H1 (cell line): ENCODE results near the gene PCDHA1. TPM values are rescaled to one million over a fixed set of nuclear protein-coding genes. Genes with fewer than 3 reads are reported as not detected.
A peak's percentile ranks its signal among the peaks of the same experiment; 100 is the strongest.

Experiments used
- ATF3 ChIP-seq: IDR thresholded peaks from 2 replicates; pipeline ENCODE4 v1.6.1; 2011; ENCODE audit warnings: low read depth, mild to moderate bottlenecking, low read length; ENCODE audit not compliant: insufficient read depth
- BRCA1 ChIP-seq: IDR thresholded peaks from 2 replicates; pipeline ENCODE4 v1.6.1; 2012; ENCODE audit warnings: low read depth, low read length, improper control_type of control experiment
- CHD2 ChIP-seq: IDR thresholded peaks from 2 replicates; pipeline ENCODE4 v1.6.1; 2012; ENCODE audit warnings: low read length, improper control_type of control experiment
- CREB1 ChIP-seq: IDR thresholded peaks from 2 replicates; pipeline ENCODE4 v1.6.1; 2012; ENCODE audit warnings: inconsistent platforms
- EGR1 ChIP-seq: IDR thresholded peaks from 2 replicates; pipeline ENCODE4 v1.6.1; 2011; ENCODE audit warnings: low read depth, low read length, borderline replicate concordance
- EZH2 ChIP-seq: fragments of 200-600 bp; sonication (generic); IDR thresholded peaks from 2 replicates; pipeline ENCODE4 v1.7.1; 2012; ENCODE audit warnings: low read depth, mild to moderate bottlenecking, moderate library complexity, low read length, inconsistent platforms; ENCODE audit not compliant: severe bottlenecking
- JUND ChIP-seq: IDR thresholded peaks from 2 replicates; pipeline ENCODE4 v1.6.1; 2011; ENCODE audit warnings: mild to moderate bottlenecking, improper control_type of control experiment, low read length
- KDM4A ChIP-seq: IDR thresholded peaks from one replicate; pipeline ENCODE4 v1.7.1; 2012; ENCODE audit warnings: low read depth, mild to moderate bottlenecking, moderate library complexity, low read length, inconsistent platforms; ENCODE audit not compliant: severe bottlenecking
- NANOG ChIP-seq: IDR thresholded peaks from 2 replicates; pipeline ENCODE4 v1.6.1; 2011; ENCODE audit warnings: low read length, low read depth, mild to moderate bottlenecking, inconsistent platforms; ENCODE audit not compliant: insufficient read depth, poor library complexity, severe bottlenecking
- NRF1 ChIP-seq: IDR thresholded peaks from 2 replicates; pipeline ENCODE4 v1.6.1; 2011; ENCODE audit warnings: mild to moderate bottlenecking, low read depth, low read length, improper control_type of control experiment
- POU5F1 ChIP-seq: IDR thresholded peaks from 2 replicates; pipeline ENCODE4 v1.6.1; 2011; ENCODE audit warnings: low read depth, mild to moderate bottlenecking, low read length, moderate library complexity
- RNF2 ChIP-seq: fragments of 200-900, 300-1000 bp; sonication (generic); IDR thresholded peaks from 2 replicates; pipeline ENCODE4 v1.7.1; 2016; ENCODE audit warnings: borderline replicate concordance, low read depth, mild to moderate bottlenecking, antibody characterized with exemption, low read length; ENCODE audit not compliant: poor library complexity, severe bottlenecking; ENCODE audit errors: missing control alignments
- RXRA ChIP-seq: IDR thresholded peaks from 2 replicates; pipeline ENCODE4 v1.6.1; 2011; ENCODE audit warnings: low read depth, mild to moderate bottlenecking, low read length, moderate library complexity; ENCODE audit not compliant: insufficient read depth
- SAP30 ChIP-seq: fragments of 300-600 bp; sonication (generic); IDR thresholded peaks from 2 replicates; pipeline ENCODE4 v1.7.1; 2012; ENCODE audit warnings: low read length, moderate library complexity, mild to moderate bottlenecking, inconsistent platforms; ENCODE audit not compliant: insufficient read depth, insufficient replicate concordance
- SIN3A ChIP-seq, 2 experiments: IDR thresholded peaks in 1 of 2; conservative IDR thresholded peaks in 1 of 2; 2 replicates each; pipeline ENCODE4 v1.6.1; 2011 to 2012; ENCODE audit warnings: low read length in 2 of 2, improper control_type of control experiment in 1 of 2, low read depth in 1 of 2, mild to moderate bottlenecking in 1 of 2
- SIX5 ChIP-seq: IDR thresholded peaks from 2 replicates; pipeline ENCODE4 v1.6.1; 2011; ENCODE audit warnings: mild to moderate bottlenecking, low read depth, low read length
- SRF ChIP-seq: IDR thresholded peaks from 2 replicates; pipeline ENCODE4 v1.6.1; 2011; ENCODE audit warnings: mild to moderate bottlenecking, low read depth, low read length, moderate library complexity
- TAF7 ChIP-seq: optimal IDR thresholded peaks from 2 replicates; pipeline ENCODE3; 2011; ENCODE audit warnings: low read depth, mild to moderate bottlenecking, inconsistent platforms, low read length, moderate library complexity, borderline replicate concordance
- polyA plus RNA-seq, 7 experiments: library from polyadenylated mRNA; depleted of rRNA in 3 of 7; stranded (reverse) in 5 of 7; unstranded in 2 of 7; fragments of >200 nt in 5 of 7; fragments of 200-250 nt in 2 of 7; gene quantifications; 1 replicate in 5 of 7; 2 replicates in 1 of 7; 4 replicates in 1 of 7; pipeline versions ENCODE4 v1.2.1 to v1.2.3, GENCODE V29; 2011 to 2013; ENCODE audit warnings: missing spikeins in 2 of 7, mixed read lengths in 2 of 7
- total RNA-seq: library from RNA; stranded (reverse); fragmentation: NEBNext Ultra II Directional; extraction: Animal tissue kit (Norgen Biotek cat#: 25700); gene quantifications from 2 replicates; pipeline ENCODE4 v1.2.1, GENCODE V29; 2021
- TF ChIP-seq, protein P1 (sequence below): IDR thresholded peaks from 2 replicates; pipeline ENCODE4 v1.6.1; 2012; ENCODE audit warnings: low read length, inconsistent platforms

Gene PCDHA1
- total and polyA plus RNA-seq, 2 of the 8 experiments (the other 6 are each of a cell fraction or from before 2014, with no cell fraction given) = 0.23 to 0.50 TPM

DNA sequence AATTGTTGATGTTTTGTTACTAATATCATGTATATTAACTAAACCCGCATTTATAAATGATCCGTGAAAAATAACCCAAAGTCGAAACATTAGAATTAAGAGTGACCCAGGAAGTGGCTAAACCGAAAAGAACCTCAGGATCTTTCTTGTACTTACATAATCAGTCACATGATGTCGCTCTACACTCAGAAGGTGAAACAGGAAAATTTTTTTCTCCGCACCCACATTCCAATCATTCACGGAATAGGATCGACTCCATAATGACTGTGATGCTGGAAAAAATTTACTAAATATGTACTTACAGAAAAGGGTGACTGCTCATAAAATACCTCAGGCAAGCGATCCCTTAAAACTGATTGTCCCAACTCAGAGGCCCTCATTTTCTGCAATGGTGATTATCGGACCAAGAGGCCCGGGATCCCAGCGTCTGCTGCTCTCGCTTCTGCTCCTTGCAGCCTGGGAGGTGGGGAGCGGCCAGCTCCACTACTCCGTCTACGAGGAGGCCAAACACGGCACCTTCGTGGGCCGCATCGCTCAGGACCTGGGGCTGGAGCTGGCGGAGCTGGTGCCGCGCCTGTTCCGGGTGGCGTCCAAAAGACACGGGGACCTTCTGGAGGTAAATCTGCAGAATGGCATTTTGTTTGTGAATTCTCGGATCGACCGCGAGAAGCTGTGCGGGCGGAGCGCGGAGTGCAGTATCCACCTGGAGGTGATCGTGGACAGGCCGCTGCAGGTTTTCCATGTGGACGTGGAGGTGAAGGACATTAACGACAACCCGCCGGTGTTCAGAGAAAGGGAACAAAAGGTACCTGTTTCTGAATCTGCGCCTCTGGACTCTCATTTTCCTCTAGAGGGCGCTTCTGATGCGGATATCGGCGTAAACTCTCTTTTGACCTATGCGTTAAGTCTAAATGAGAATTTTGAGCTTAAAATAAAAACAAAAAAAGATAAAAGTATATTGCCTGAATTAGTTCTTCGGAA, 89.4 kb downstream of the PCDHA1 start, which contains the start of gene PCDHA12 (continued):
- peak in 1 of 2 experiments; percentile 40; a peak in 1 of 4 replicates for TF ChIP-seq SIN3A (conservative IDR thresholded peaks at IDR 0.05 in 1 of 2, IDR thresholded peaks at IDR 0.05 in 1 of 2; ENCODE audit: low read depth in 1 of 2, low read length in 2 of 2)
- TF ChIP-seq CREB1 = no peak
- TF ChIP-seq EGR1 = no peak
- TF ChIP-seq RXRA = no peak
- no peak for TF ChIP-seq CHD2
- TF ChIP-seq KDM4A = peak; percentile 53
- no peak for TF ChIP-seq NRF1
- no peak for TF ChIP-seq JUND
- no peak for TF ChIP-seq TAF7
- no peak for TF ChIP-seq BRCA1
- TF ChIP-seq ATF3 = no peak
- no peak for TF ChIP-seq RNF2
- no peak for TF ChIP-seq SAP30
- no peak for TF ChIP-seq NANOG
- TF ChIP-seq, protein P1, sequence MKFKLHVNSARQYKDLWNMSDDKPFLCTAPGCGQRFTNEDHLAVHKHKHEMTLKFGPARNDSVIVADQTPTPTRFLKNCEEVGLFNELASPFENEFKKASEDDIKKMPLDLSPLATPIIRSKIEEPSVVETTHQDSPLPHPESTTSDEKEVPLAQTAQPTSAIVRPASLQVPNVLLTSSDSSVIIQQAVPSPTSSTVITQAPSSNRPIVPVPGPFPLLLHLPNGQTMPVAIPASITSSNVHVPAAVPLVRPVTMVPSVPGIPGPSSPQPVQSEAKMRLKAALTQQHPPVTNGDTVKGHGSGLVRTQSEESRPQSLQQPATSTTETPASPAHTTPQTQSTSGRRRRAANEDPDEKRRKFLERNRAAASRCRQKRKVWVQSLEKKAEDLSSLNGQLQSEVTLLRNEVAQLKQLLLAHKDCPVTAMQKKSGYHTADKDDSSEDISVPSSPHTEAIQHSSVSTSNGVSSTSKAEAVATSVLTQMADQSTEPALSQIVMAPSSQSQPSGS = no peak
- no peak for TF ChIP-seq SIX5
- no peak for TF ChIP-seq EZH2
- no peak for TF ChIP-seq POU5F1
- no peak for TF ChIP-seq SRF
